ENCODE results near the gene P2RX3. TPM values are rescaled to one million over a fixed set of nuclear protein-coding genes. Genes with fewer than 3 reads are reported as not detected.

Gene P2RX3
- total RNA-seq, 3 donors from 2014 or later, result not detected

GRCh38 chr11:57364851-57365660 is 26.9 kb downstream of the P2RX3 start:
- intact Hi-C loops (cut with DNase I, micrococcal nuclease), result no loop called here
- no peaks in the 10 kb centered on the region for H3K36me3 ChIP-seq (ENCODE audit: low read depth)
- TF ChIP-seq CTCF (IDR thresholded peaks at IDR 0.05), result no peak
- no peak overlapping the region for H3K4me3 ChIP-seq
- H3K9me3 ChIP-seq, result no peaks in the 10 kb centered on the region
- no peak for ATAC-seq
- H3K4me1 ChIP-seq (ENCODE audit: low read depth), result no peaks in the 10 kb centered on the region
- DNase-seq, result no peak

- H3K4me3 ChIP-seq, result no peak overlapping the region
- no peaks in the 10 kb centered on the region for H3K9me3 ChIP-seq
- intact Hi-C loops (cut with DNase I, micrococcal nuclease), result no loop called here
- no peaks in the 10 kb centered on the region for H3K4me1 ChIP-seq (ENCODE audit: low read depth)
- no peaks in the 10 kb centered on the region for H3K36me3 ChIP-seq (ENCODE audit: low read depth)
- no peak for TF ChIP-seq CTCF (IDR thresholded peaks at IDR 0.05)
- DNase-seq (no peak), ATAC-seq (no peak)
Measured at GRCh38 chr11:57368106-57368844, 30.1 kb downstream of the P2RX3 start.

DNA sequence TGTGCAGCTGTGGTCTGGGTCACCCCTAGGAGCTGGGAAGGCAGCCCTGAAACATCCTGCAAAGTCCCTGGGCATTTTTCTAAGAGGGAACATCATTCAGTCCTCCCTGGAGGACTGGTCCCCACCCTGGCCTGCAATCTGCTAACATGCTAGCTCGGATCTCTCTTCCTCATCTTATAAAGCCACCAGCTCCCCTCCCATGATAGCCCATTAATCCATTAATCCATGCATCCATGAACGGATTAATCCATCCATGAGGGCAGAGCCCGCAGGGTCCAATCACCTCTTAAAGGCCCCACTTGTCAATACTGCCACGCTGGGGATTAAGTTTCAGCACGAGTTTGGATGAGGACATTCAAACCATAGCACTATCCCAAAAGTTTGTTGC is 30.7 kb downstream of the P2RX3 start:
- H3K4me1 ChIP-seq (ENCODE audit: low read depth), result no peaks in the 10 kb centered on the region
- intact Hi-C loops (cut with DNase I, micrococcal nuclease), result no loop called here
- no peak overlapping the region for H3K4me3 ChIP-seq
- TF ChIP-seq CTCF (IDR thresholded peaks at IDR 0.05), result no peak
- ATAC-seq, result no peak
- no peaks in the 10 kb centered on the region for H3K9me3 ChIP-seq
- DNase-seq, result no peak
- no peaks in the 10 kb centered on the region for H3K36me3 ChIP-seq (ENCODE audit: low read depth)

DNA sequence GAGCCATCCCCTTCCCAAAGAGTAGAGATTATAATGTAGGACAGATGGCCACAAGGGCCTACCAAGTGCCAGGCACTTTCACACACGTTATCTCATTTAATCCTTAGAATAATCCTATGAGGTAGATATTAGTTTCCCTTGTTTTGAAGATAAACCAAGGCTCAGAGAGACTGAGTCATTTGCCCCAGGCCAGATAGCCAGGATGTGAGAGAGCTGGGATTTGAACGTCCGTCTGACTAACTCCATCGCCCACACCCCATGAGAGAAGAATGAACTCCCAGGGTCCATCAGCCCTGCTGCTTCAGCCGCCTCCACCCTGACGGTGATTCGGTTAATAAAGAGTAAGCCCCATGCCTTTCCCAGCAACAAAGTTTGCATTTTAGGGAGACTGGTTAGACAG is 32.1 kb downstream of the P2RX3 start:
- DNase-seq (no peak), ATAC-seq (no peak)
- Histone ChIP-seq H3K4me3 (no peak overlapping the region), H3K9me3 (no peaks in the 10 kb centered on the region), H3K36me3 (ENCODE audit: low read depth) (no peaks in the 10 kb centered on the region), H3K4me1 (ENCODE audit: low read depth) (no peaks in the 10 kb centered on the region)
- intact Hi-C loops (cut with DNase I, micrococcal nuclease), result no loop called here
- TF ChIP-seq CTCF (IDR thresholded peaks at IDR 0.05), result no peak

GRCh38 chr11:57370941-57371340 is 32.8 kb downstream of the P2RX3 start:
- DNase-seq (no peak), ATAC-seq (no peak)
- H3K36me3 ChIP-seq (ENCODE audit: low read depth), result no peaks in the 10 kb centered on the region
- H3K9me3 ChIP-seq, result no peaks in the 10 kb centered on the region
- no peak overlapping the region for H3K4me3 ChIP-seq
- intact Hi-C loops (cut with DNase I, micrococcal nuclease), result no loop called here
- no peaks in the 10 kb centered on the region for H3K4me1 ChIP-seq (ENCODE audit: low read depth)
- TF ChIP-seq CTCF (IDR thresholded peaks at IDR 0.05), result no peak
